ENCODE results near the gene PNLIP.

PNLIP gene

GRCh38 chr10:116548301-116548700, 2.6 kb downstream of the PNLIP start:
- no peak for DNase-seq
- TF ChIP-seq GATA1 (IDR thresholded peaks at IDR 0.05; ENCODE audit: low read depth, low read length) (no peak), POLR2A (IDR thresholded peaks at IDR 0.05; ENCODE audit: low read length) (no peak)

GRCh38 chr10:116553378-116553980, 7.7 kb downstream of the PNLIP start:
- TF ChIP-seq GATA1 (IDR thresholded peaks at IDR 0.05; ENCODE audit: low read depth, low read length): no peak
- TF ChIP-seq POLR2A (IDR thresholded peaks at IDR 0.05; ENCODE audit: low read length): no peak

GRCh38 chr10:116554628-116555027, 8.9 kb downstream of the PNLIP start:
- DNase-seq: no peak
- TF ChIP-seq GATA1 (IDR thresholded peaks at IDR 0.05; ENCODE audit: low read depth, low read length) (no peak), POLR2A (IDR thresholded peaks at IDR 0.05; ENCODE audit: low read length) (no peak)

More at GRCh38 chr10:116553378-116553980, 7.7 kb downstream of the PNLIP start:
- DNase-seq: no peak

- TF ChIP-seq GATA1 (IDR thresholded peaks at IDR 0.05; ENCODE audit: low read depth, low read length): no peak
- TF ChIP-seq POLR2A (IDR thresholded peaks at IDR 0.05; ENCODE audit: low read length): no peak
- DNase-seq: no peak
Observed at GRCh38 chr10:116555880-116556279, 10.1 kb downstream of the PNLIP start.

- DNase-seq: no peak
- TF ChIP-seq POLR2A (IDR thresholded peaks at IDR 0.05; ENCODE audit: low read length): no peak
- no peak for TF ChIP-seq GATA1 (IDR thresholded peaks at IDR 0.05; ENCODE audit: low read depth, low read length)
Observed at GRCh38 chr10:116557305-116557880, 11.7 kb downstream of the PNLIP start.

- TF ChIP-seq GATA1 (IDR thresholded peaks at IDR 0.05; ENCODE audit: low read depth, low read length) (no peak), POLR2A (IDR thresholded peaks at IDR 0.05; ENCODE audit: low read length) (no peak)
- DNase-seq: no peak
Observed at GRCh38 chr10:116565534-116565933, 19.8 kb downstream of the PNLIP start.

- TF ChIP-seq POLR2A (IDR thresholded peaks at IDR 0.05; ENCODE audit: low read length): no peak
- TF ChIP-seq GATA1 (IDR thresholded peaks at IDR 0.05; ENCODE audit: low read depth, low read length): no peak
- DNase-seq: no peak
Observed at GRCh38 chr10:116566932-116567331, 21.2 kb downstream of the PNLIP start.

- DNase-seq: no peak
- TF ChIP-seq POLR2A (IDR thresholded peaks at IDR 0.05; ENCODE audit: low read length) (no peak), GATA1 (IDR thresholded peaks at IDR 0.05; ENCODE audit: low read depth, low read length) (no peak)
Observed at GRCh38 chr10:116567335-116567734, 21.6 kb downstream of the PNLIP start.

GRCh38 chr10:116574797-116575196, 29.1 kb downstream of the PNLIP start:
- DNase-seq: no peak
- TF ChIP-seq GATA1 (IDR thresholded peaks at IDR 0.05; ENCODE audit: low read depth, low read length): no peak
- no peak for TF ChIP-seq POLR2A (IDR thresholded peaks at IDR 0.05; ENCODE audit: low read length)

GRCh38 chr10:116587878-116588591, 42.3 kb downstream of the PNLIP start:
- no peak for TF ChIP-seq GATA1 (IDR thresholded peaks at IDR 0.05; ENCODE audit: low read depth, low read length)
- TF ChIP-seq POLR2A (IDR thresholded peaks at IDR 0.05; ENCODE audit: low read length): no peak
- no peak for DNase-seq

- TF ChIP-seq GATA1 (IDR thresholded peaks at IDR 0.05; ENCODE audit: low read depth, low read length) (no peak), POLR2A (IDR thresholded peaks at IDR 0.05; ENCODE audit: low read length) (no peak)
- DNase-seq: no peak
Observed at GRCh38 chr10:116588995-116589394, 43.3 kb downstream of the PNLIP start.

GRCh38 chr10:116589926-116590325, 44.2 kb downstream of the PNLIP start:
- DNase-seq: no peak
- TF ChIP-seq GATA1 (IDR thresholded peaks at IDR 0.05; ENCODE audit: low read depth, low read length): no peak
- no peak for TF ChIP-seq POLR2A (IDR thresholded peaks at IDR 0.05; ENCODE audit: low read length)

GRCh38 chr10:116590590-116591444, 45.1 kb downstream of the PNLIP start, which contains the start of gene PNLIPRP1:
Gene PNLIPRP1, plus strand, starts transcription at chr10:116590959. Its CDS starts 171 bp downstream, at chr10:116591130.
- TF ChIP-seq POLR2A (IDR thresholded peaks at IDR 0.05; ENCODE audit: low read length): no peak
- TF ChIP-seq GATA1 (IDR thresholded peaks at IDR 0.05; ENCODE audit: low read depth, low read length): no peak
- no peak for DNase-seq

All from erythroblast (primary cell).